Measurements from ENCODE around the gene IPCEF1.
"Not testable (repeated sequence)": the region's sequence is repeated elsewhere in the genome, so short reads cannot be mapped to it uniquely, and the experiment has no call there.

The IPCEF1 gene

DNA sequence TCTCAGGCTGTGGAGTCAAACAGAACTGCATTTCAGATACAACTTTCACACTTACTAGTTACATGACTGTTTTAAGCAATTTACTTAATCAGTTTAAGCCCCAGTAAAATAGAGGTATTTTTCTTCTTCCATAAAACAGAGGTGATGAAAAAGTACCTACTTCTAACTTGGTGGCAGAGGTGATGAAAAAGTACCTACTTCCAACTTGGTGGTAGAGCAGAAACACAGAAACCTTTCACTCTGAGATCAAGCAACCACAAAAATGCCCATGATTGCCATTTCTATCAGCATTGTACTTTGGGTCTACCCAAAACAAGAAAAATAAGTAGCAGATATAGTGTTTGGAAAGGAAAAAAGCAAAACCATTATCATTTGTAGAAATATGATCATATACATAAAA is 168.9 kb downstream of the IPCEF1 start:
- DNase-seq (ENCODE audit: extremely low read depth, low read depth) = no peak
- TF ChIP-seq, protein P1, sequence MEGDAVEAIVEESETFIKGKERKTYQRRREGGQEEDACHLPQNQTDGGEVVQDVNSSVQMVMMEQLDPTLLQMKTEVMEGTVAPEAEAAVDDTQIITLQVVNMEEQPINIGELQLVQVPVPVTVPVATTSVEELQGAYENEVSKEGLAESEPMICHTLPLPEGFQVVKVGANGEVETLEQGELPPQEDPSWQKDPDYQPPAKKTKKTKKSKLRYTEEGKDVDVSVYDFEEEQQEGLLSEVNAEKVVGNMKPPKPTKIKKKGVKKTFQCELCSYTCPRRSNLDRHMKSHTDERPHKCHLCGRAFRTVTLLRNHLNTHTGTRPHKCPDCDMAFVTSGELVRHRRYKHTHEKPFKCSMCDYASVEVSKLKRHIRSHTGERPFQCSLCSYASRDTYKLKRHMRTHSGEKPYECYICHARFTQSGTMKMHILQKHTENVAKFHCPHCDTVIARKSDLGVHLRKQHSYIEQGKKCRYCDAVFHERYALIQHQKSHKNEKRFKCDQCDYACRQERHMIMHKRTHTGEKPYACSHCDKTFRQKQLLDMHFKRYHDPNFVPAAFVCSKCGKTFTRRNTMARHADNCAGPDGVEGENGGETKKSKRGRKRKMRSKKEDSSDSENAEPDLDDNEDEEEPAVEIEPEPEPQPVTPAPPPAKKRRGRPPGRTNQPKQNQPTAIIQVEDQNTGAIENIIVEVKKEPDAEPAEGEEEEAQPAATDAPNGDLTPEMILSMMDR (IDR thresholded peaks at IDR 0.05; ENCODE audit: low read depth, low read length) = no peak

DNA sequence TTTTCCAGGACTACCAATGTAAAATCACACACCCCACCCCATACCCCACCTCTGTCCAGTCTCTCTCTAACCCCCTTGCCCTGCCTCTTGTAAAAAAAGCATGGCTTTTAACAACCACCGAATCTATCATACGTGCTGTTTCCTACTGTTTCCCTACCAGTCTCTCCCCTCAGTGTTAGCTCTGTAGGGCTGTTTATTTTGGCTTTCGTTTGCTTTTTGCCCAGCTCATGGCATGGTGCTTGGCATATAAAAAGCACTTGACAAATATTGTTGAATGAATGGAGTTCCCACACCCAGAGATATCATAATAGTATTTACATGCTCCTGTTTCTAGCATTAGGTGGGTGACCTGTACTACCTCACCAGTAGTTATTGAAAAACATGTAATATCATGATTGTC is 169.4 kb downstream of the IPCEF1 start:
- no peak for DNase-seq (ENCODE audit: extremely low read depth, low read depth)
- TF ChIP-seq, protein P1 (IDR thresholded peaks at IDR 0.05; ENCODE audit: low read depth, low read length) = no peak

DNA sequence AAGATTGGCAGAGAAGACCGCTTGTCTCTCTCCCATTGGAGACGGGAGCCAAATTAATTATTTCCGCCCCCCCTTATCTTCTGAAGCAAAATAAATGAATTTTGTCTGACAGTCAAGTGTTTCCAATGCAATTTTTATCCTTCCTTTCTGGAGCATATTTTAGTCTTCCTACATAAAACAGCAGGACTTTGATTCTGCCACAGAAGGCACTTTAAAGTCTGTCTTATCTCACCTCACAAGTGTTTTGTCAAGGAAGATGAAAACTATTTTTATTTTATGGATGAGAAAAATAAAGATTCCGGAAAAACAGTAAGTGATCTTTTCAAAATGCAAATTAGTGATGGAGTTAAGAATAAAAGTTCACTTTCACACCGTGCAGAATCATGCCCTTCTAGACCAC is 177.2 kb downstream of the IPCEF1 start:
- TF ChIP-seq, protein P1 (IDR thresholded peaks at IDR 0.05; ENCODE audit: low read depth, low read length) = no peak
- DNase-seq (ENCODE audit: extremely low read depth, low read depth) = no peak

DNA sequence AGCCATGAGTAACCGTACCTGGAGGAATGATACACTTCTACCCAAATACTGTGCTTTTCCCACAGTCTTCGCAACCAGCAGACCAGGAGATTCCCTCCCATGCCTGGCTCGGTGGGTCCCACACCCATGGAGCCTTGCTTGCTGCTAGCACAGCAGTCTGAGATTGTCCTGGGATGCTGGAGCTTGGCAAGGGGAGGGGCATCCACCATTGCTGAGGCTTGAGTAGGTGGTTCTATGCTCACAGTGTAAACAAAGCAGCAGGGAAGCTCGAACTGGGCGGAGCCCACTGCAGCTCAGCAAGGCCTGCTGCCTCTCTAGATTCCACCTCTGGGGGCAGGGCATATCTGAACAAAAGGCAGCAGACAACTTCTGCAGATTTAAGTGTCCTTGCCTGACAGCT is 184.2 kb downstream of the IPCEF1 start:
- not testable (repeated sequence) for DNase-seq (ENCODE audit: extremely low read depth, low read depth)

DNA sequence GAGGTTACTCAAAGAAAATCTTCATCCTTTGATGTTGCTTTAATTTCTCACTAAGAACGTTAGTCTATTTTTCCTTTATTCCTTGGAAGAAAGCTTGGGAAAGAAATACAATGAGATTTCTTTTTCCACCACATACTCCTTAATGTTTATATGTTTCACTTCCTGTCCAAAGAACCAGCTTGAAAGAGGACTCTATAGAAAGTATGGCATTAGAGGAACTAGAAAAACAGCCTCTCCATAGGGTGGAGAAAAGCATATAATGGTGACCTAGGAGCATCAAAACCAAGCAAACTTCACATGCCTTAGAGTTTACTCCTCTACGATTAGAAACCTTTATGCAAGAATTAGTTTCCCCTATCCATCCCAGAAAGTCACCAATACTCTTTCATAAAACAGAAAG is 186.5 kb downstream of the IPCEF1 start:
- TF ChIP-seq, protein P1 (IDR thresholded peaks at IDR 0.05; ENCODE audit: low read depth, low read length) = no peak
- DNase-seq (ENCODE audit: extremely low read depth, low read depth) = no peak

DNA sequence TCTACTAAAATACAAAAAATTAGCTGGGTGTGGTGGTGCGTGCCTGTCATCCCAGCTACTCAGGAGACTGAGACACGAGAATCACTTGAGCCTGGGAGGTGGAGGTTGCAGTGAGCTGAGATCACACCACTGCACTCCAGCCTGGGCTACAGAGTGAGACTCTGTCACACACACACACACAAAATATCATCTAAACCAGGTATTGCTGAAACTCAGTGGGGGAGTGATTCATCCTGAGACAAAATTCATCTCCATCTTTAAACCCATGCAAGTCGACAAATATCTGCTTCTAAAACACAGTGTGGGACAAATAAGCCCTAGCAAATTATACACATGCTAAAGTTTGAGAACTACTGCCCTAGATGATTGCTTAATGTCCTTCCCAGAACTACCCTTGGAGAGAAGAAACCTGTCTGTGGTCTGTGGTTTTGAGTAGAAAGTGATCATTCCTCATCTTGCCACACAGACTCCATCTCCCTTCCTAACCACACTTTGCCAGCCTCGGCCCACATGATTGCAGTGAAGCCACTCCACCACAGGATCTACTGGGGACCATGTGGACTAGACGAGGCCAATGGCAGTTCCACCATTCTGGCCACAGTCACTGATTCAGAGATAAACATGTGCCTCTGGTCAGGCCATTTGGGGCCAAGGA is 187.3 kb downstream of the IPCEF1 start:
- TF ChIP-seq, protein P1 (IDR thresholded peaks at IDR 0.05; ENCODE audit: low read depth, low read length) = no peak
- no peak for DNase-seq (ENCODE audit: extremely low read depth, low read depth)

DNA sequence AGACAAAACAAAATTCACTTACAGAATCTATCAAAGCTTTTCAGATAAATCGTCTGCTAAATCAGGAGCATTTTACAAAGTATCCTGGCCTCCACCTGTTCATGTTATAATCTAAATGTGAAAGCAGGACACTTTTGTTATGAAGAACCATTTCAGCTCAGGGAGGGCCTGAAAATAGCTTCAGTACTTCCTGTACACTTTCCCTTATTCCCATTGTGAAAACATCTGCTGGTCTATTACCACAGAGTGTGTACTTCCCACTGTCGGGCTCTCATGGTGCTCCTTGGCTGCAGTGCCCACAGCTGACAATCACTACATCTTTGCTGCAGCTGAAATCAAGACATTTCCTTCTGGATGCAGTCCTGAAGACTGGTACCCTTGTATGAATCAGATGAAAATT is 189.5 kb downstream of the IPCEF1 start:
- TF ChIP-seq, protein P1 (IDR thresholded peaks at IDR 0.05; ENCODE audit: low read depth, low read length) = no peak

DNA sequence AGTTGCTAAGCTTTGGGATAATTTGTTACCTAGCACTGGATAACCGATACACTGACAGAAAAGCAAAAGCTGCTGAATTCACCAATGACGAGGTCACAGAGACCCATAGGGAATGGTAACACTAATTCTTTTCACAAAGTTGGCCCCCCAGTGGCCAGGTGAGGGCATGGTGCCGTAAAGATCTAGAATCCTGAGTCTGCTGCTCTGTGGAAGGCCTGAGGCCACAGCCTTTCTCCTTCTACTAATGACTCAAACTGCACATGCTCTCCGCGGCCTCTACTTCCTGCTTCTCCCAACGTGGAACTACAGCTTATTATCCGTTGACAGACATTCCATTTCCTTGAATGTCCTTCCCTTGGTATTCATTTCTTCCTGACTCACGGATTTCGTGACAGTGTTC is 190.5 kb downstream of the IPCEF1 start:
- TF ChIP-seq, protein P1 (IDR thresholded peaks at IDR 0.05; ENCODE audit: low read depth, low read length) = no peak
- no peak for DNase-seq (ENCODE audit: extremely low read depth, low read depth)

More for the DNA sequence above, 189.5 kb downstream of the IPCEF1 start:
- DNase-seq (ENCODE audit: extremely low read depth, low read depth) = no peak
